Panc1 (cell line): ENCODE results near the gene HMCN2. TPM values are rescaled to one million over a fixed set of nuclear protein-coding genes. Genes with fewer than 3 reads are reported as not detected.

ENCODE experiments used
- ATAC-seq: fragments of 200-7000 bp; cut with Tn5 transposase; 2 replicates; pipeline ENCODE4 v1.9.1; 2020; ENCODE audit warnings: mild to moderate bottlenecking, moderate library complexity
- BruUV-seq: library from RNA; stranded (reverse); fragments of 400-500 nt; replicated peaks from 2 replicates; lab custom pipeline; 2021; lab: Mats Ljungman, UMichigan
- CTCF ChIA-PET: fragments of 300-600 bp; sonication (Branson Sonifier 250); formaldehyde crosslinking; loops from one replicate; lab custom pipeline; 2022; ENCODE audit warnings: antibody characterized with exemption; lab: Charles Lee
- POLR2A ChIA-PET: fragments of 300-600 bp; sonication (Branson Sonifier 250); formaldehyde crosslinking; loops from one replicate; lab custom pipeline; 2022; ENCODE audit warnings: antibody characterized with exemption; lab: Charles Lee
- DNase-seq: peaks from one replicate; pipeline ENCODE4 v3.0.0-alpha.2; 2010; ENCODE audit warnings: low read depth, low spot score
- H3K27ac ChIP-seq: 2 replicates; pipeline ENCODE4 v1.5.1; 2011; ENCODE audit warnings: mild to moderate bottlenecking, low read length, inconsistent platforms
- H3K27me3 ChIP-seq: fragments of 200-500 bp; sonication (Bioruptor generic); 2 replicates; pipeline ENCODE4 v1.6.0; 2014; ENCODE audit warnings: low read length, inconsistent platforms; ENCODE audit not compliant: control insufficient read depth, insufficient read depth
- H3K36me3 ChIP-seq: fragments of 200-500 bp; sonication (Bioruptor generic); 2 replicates; pipeline ENCODE4 v1.5.1; 2014; ENCODE audit warnings: inconsistent platforms, mild to moderate bottlenecking, low read length, moderate library complexity; ENCODE audit not compliant: control insufficient read depth, insufficient read depth
- H3K4me1 ChIP-seq: 2 replicates; pipeline ENCODE4 v1.5.1; 2011; ENCODE audit warnings: inconsistent platforms, mild to moderate bottlenecking, low read length, moderate library complexity; ENCODE audit not compliant: control insufficient read depth, insufficient read depth
- H3K4me3 ChIP-seq, 2 experiments: 2 replicates each; pipeline ENCODE4 v1.5.1; 2011 to 2012; ENCODE audit warnings: low read depth in 2 of 2, low read length in 2 of 2, mild to moderate bottlenecking in 2 of 2, inconsistent platforms in 1 of 2, moderate library complexity in 1 of 2
- H3K9me3 ChIP-seq: fragments of 200-500 bp; sonication (Bioruptor generic); 2 replicates; pipeline ENCODE4 v1.5.1; 2014; ENCODE audit warnings: low read depth, mild to moderate bottlenecking, inconsistent platforms, low read length, moderate library complexity; ENCODE audit not compliant: control insufficient read depth, insufficient read depth
- POLR2AphosphoS5 ChIP-seq: IDR thresholded peaks from 2 replicates; pipeline ENCODE4 v1.6.1; 2012; ENCODE audit warnings: mild to moderate bottlenecking, low read depth, low read length, moderate library complexity
- REST ChIP-seq, 2 experiments: IDR thresholded peaks; 2 replicates each; pipeline ENCODE4 v1.6.1; 2011 to 2012; ENCODE audit warnings: low read depth in 2 of 2, control low read depth in 1 of 2, low read length in 1 of 2, mild to moderate bottlenecking in 1 of 2, moderate library complexity in 1 of 2; ENCODE audit not compliant: insufficient read depth in 1 of 2
- SIN3A ChIP-seq: IDR thresholded peaks from 2 replicates; pipeline ENCODE4 v1.6.1; 2012; ENCODE audit warnings: low read depth, mild to moderate bottlenecking, low read length, moderate library complexity, borderline replicate concordance; ENCODE audit not compliant: insufficient read depth
- TCF7L2 ChIP-seq: IDR thresholded peaks from 2 replicates; pipeline ENCODE4 v1.6.1; 2011; ENCODE audit warnings: mild to moderate bottlenecking, low read depth, low read length, inconsistent platforms
- in situ Hi-C: cut with HindIII; loops from 2 replicates; pipeline ENCODE4 v1.10.0; 2016; ENCODE audit warnings: low sequenced_read_pairs, low pct_unique_long_range_greater_than_20kb
- intact Hi-C: fragments of 100-400 bp; cut with micrococcal nuclease; formaldehyde crosslinking; loops from one replicate; pipeline ENCODE4 v1.10.0; 2022; ENCODE audit not compliant: unreplicated experiment
- total RNA-seq: library from RNA; stranded (reverse); gene quantifications from one replicate; pipeline ENCODE4 v1.2.1, GENCODE V29; 2021; ENCODE audit not compliant: unreplicated experiment
- TF ChIP-seq, protein P1 (sequence below): fragments of 450-650 bp; IDR thresholded peaks from 2 replicates; pipeline ENCODE4 v1.5.1; 2017; ENCODE audit warnings: mild to moderate bottlenecking

HMCN2 gene
- total RNA-seq, 1 experiment from 2014 or later: 0.05 TPM

GRCh38 chr9:130437011-130437789, 171.6 kb downstream of the HMCN2 start:
- ChIA-PET CTCF (no interaction called here), POLR2A (no interaction called here)
- Histone ChIP-seq H3K4me1 (no peaks in the 10 kb centered on the region), H3K9me3 (peaks cover 7% of the 10 kb centered on the region; the same call in 1 of the 2 replicates), H3K27me3 (no peaks in the 10 kb centered on the region), H3K27ac (no peak overlapping the region), H3K4me3 (no peak overlapping the region), H3K36me3 (no peaks in the 10 kb centered on the region)
- in situ Hi-C loops: no loop called here
- no TSS peak for BruUV-seq
- TF ChIP-seq, protein P1, sequence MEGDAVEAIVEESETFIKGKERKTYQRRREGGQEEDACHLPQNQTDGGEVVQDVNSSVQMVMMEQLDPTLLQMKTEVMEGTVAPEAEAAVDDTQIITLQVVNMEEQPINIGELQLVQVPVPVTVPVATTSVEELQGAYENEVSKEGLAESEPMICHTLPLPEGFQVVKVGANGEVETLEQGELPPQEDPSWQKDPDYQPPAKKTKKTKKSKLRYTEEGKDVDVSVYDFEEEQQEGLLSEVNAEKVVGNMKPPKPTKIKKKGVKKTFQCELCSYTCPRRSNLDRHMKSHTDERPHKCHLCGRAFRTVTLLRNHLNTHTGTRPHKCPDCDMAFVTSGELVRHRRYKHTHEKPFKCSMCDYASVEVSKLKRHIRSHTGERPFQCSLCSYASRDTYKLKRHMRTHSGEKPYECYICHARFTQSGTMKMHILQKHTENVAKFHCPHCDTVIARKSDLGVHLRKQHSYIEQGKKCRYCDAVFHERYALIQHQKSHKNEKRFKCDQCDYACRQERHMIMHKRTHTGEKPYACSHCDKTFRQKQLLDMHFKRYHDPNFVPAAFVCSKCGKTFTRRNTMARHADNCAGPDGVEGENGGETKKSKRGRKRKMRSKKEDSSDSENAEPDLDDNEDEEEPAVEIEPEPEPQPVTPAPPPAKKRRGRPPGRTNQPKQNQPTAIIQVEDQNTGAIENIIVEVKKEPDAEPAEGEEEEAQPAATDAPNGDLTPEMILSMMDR: no peak
- TF ChIP-seq SIN3A (no peak), REST (IDR thresholded peaks at IDR 0.05; ENCODE audit: insufficient read depth in 1 of 2, low read depth in 2 of 2, low read length in 1 of 2) (no peak), POLR2AphosphoS5 (no peak), TCF7L2 (no peak)
- DNase-seq (no peak), ATAC-seq (no peak)
- intact Hi-C loops: no loop called here

GRCh38 chr9:130438382-130438981, 172.9 kb downstream of the HMCN2 start:
- H3K4me3 ChIP-seq: no peak overlapping the region
- peaks cover 7% of the 10 kb centered on the region; the same call in 1 of the 2 replicates for H3K9me3 ChIP-seq
- H3K36me3 ChIP-seq: no peaks in the 10 kb centered on the region
- BruUV-seq: no TSS peak
- no peaks in the 10 kb centered on the region for H3K4me1 ChIP-seq
- intact Hi-C loops (no loop called here), in situ Hi-C loops (no loop called here)
- H3K27me3 ChIP-seq: no peaks in the 10 kb centered on the region
- H3K27ac ChIP-seq: no peak overlapping the region
- ATAC-seq (no peak), DNase-seq (no peak)
- ChIA-PET POLR2A (no interaction called here), CTCF (interaction anchor here (0.7 kb wide), 1 partner anchor 263 kb away, joined by 3 read pairs; no protein-coding TSS in a partner anchor)
- no peak for TF ChIP-seq TCF7L2
- no peak for TF ChIP-seq REST (IDR thresholded peaks at IDR 0.05; ENCODE audit: insufficient read depth in 1 of 2, low read depth in 2 of 2, low read length in 1 of 2)
- TF ChIP-seq SIN3A: no peak
- TF ChIP-seq, protein P1: no peak
- no peak for TF ChIP-seq POLR2AphosphoS5
